ENCODE results near the gene CACNA1D. TPM values are rescaled to one million over a fixed set of nuclear protein-coding genes. Genes with fewer than 3 reads are reported as not detected.
A peak's percentile ranks its signal among the peaks of the same experiment; 100 is the strongest.

The CACNA1D gene
- total RNA-seq, 4 donors from 2014 or later = 74.6 to 194 (median 105) TPM

DNA sequence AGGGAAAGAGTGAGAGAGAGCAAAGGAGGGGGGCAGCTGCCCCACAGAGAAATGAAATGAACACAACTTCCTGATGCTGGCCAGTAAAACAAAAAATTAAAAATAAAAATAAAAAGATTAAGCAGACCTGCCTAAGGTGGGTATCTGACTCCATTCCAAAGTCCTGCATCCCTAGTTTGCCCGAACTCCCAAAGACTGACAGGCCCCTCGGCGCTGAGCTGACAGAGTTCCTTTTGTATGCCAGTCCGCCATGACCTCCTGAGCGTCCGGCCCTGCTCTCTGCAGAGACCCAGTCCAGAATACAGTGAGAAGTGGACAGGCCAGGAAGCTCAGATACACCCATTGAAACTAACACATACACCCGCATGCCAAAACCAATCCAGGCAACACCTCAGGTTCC is 296.9 kb downstream of the CACNA1D start:
- H3K27me3 ChIP-seq = no peaks in the 10 kb centered on the region
- TF ChIP-seq POLR2A (IDR thresholded peaks at IDR 0.05) = no peak
- TF ChIP-seq, protein P1, sequence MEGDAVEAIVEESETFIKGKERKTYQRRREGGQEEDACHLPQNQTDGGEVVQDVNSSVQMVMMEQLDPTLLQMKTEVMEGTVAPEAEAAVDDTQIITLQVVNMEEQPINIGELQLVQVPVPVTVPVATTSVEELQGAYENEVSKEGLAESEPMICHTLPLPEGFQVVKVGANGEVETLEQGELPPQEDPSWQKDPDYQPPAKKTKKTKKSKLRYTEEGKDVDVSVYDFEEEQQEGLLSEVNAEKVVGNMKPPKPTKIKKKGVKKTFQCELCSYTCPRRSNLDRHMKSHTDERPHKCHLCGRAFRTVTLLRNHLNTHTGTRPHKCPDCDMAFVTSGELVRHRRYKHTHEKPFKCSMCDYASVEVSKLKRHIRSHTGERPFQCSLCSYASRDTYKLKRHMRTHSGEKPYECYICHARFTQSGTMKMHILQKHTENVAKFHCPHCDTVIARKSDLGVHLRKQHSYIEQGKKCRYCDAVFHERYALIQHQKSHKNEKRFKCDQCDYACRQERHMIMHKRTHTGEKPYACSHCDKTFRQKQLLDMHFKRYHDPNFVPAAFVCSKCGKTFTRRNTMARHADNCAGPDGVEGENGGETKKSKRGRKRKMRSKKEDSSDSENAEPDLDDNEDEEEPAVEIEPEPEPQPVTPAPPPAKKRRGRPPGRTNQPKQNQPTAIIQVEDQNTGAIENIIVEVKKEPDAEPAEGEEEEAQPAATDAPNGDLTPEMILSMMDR (IDR thresholded peaks at IDR 0.05) = no peak

DNA sequence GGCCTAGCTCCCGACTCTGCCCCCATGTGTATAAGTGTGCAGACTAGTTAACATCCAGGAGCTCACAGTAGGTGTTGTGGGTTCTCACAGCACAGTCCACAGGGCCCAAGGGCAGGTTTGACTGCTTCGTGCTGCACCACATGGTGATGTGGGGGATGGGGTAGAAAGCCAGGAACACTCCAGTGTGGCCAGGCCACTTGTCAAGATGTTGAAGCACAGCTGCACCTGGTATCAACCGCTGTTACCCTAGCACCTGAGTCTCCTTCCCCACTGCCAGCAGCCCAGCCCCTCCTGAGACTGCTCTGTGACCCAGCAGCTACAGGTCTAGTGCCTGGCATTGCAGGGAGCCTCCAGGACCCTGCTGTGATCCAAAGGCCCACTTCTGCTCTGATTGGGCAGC is 298.5 kb downstream of the CACNA1D start:
- DNase-seq = no peak
- no peaks in the 10 kb centered on the region for H3K36me3 ChIP-seq
- no peaks in the 10 kb centered on the region for H3K4me1 ChIP-seq
- H3K4me3 ChIP-seq = no peak overlapping the region
- no peak overlapping the region for H3K27ac ChIP-seq
- H3K27me3 ChIP-seq = no peaks in the 10 kb centered on the region
- no peak for TF ChIP-seq POLR2A (IDR thresholded peaks at IDR 0.05)
- TF ChIP-seq, protein P1 (IDR thresholded peaks at IDR 0.05) = no peak
- H3K9me3 ChIP-seq = no peaks in the 10 kb centered on the region

More for the DNA sequence above, 296.9 kb downstream of the CACNA1D start:
- Histone ChIP-seq H3K9me3 (no peaks in the 10 kb centered on the region), H3K4me3 (no peak overlapping the region), H3K4me1 (no peaks in the 10 kb centered on the region), H3K36me3 (no peaks in the 10 kb centered on the region), H3K27ac (no peak overlapping the region)
- no peak for DNase-seq

DNA sequence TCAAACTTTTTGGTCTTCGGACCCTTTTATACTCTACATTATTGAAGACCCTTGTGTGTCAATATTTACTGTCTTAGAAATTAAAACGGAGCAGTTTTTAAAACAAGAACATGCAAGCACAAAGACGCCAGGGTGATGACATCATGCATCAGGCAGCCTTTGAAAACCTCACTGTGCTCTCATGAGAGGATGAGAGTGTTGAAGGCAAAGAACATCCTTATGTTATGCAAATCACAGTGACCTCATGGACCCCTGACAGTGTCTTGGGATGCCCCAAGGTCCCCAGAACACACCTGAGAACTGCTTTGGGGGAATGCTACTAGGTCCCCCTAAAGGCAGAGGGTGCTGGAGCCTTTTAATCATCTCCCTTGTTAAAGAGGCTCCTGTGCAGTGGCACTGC is 300.2 kb downstream of the CACNA1D start:
- no peak overlapping the region for H3K4me3 ChIP-seq
- no peak overlapping the region for H3K27ac ChIP-seq
- no peaks in the 10 kb centered on the region for H3K27me3 ChIP-seq
- DNase-seq = no peak
- no peaks in the 10 kb centered on the region for H3K36me3 ChIP-seq
- no peaks in the 10 kb centered on the region for H3K9me3 ChIP-seq
- TF ChIP-seq, protein P1 (IDR thresholded peaks at IDR 0.05) = no peak
- TF ChIP-seq POLR2A (IDR thresholded peaks at IDR 0.05) = no peak
- no peaks in the 10 kb centered on the region for H3K4me1 ChIP-seq

DNA sequence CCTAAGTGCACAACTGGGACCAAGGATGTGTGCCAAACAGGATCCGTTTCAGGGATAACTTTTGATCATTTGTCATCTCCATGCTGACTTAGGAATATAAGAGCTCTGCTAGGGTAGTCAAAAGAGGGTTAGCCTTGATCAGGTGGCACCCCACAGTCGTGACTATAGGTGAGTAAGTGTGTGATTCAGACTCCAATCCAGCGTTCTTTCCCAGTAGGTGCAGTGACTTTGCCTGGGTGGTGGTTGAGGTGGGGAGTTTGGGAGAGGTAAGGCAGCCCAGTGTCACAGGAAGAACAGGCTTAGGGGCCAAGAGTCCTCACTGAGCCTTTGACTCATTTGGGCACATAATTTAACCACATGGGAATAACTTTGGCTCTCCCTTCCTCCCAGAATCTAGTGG is 300.8 kb downstream of the CACNA1D start:
- no peaks in the 10 kb centered on the region for H3K27me3 ChIP-seq
- no peak overlapping the region for H3K27ac ChIP-seq
- H3K36me3 ChIP-seq = peaks cover 0 to under 1% (median 0%) of the 10 kb centered on the region in 3 donors
- no peak overlapping the region for H3K4me3 ChIP-seq
- TF ChIP-seq, protein P1 (IDR thresholded peaks at IDR 0.05) = no peak
- TF ChIP-seq POLR2A (IDR thresholded peaks at IDR 0.05) = no peak
- no peak for DNase-seq
- no peaks in the 10 kb centered on the region for H3K4me1 ChIP-seq
- H3K9me3 ChIP-seq = no peaks in the 10 kb centered on the region

DNA sequence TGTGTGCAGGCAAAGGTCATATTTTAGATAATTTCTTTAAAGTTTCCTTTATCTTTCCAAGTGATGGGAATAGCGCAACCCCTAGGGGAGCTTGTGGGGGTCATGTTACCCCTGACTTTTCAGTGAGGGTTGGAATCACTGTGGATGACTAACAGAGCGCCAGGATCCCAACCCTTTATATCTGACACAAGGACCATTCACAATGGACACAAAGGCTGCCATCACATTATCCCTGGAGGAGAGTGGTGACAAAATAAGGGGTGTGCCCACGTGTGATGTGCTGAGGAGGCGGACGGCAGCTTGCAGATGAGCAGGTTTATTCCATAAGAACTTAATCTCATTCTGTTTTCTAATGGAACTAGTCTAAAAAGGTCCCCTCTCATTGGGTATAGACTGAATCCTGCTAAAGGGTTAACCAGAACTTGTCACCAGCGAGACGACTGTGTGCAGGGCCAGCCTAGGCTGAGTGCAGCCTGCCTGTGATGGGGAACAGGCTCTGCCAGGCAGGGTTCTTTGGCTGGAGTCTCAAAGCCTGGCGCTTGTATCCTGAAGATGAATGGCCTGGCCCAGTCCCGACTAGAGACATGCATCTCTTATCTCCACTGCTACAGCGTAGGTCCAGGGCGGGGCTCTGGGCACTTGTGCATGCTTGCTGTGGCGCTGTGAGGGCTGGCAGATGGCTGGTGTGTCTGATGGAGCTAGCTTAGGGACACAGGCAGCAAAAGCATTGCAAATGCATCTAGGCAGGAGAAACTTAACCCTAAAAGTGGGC is 301.6 kb downstream of the CACNA1D start:
- H3K36me3 ChIP-seq = peaks cover 0 to 3% (median 0%) of the 10 kb centered on the region in 3 donors
- no peaks in the 10 kb centered on the region for H3K27me3 ChIP-seq
- TF ChIP-seq, protein P1 (IDR thresholded peaks at IDR 0.05) = no peak
- TF ChIP-seq POLR2A (IDR thresholded peaks at IDR 0.05) = no peak
- peak in 1 of 3 donors; percentile 55 for DNase-seq
- H3K4me3 ChIP-seq = no peak overlapping the region
- no peaks in the 10 kb centered on the region for H3K9me3 ChIP-seq
- H3K4me1 ChIP-seq = no peaks in the 10 kb centered on the region
- no peak overlapping the region for H3K27ac ChIP-seq
